IMR-90 (cell line): Measurements from ENCODE around the gene HECTD1. TPM values are rescaled to one million over a fixed set of nuclear protein-coding genes. Genes with fewer than 3 reads are reported as not detected.

Source experiments
- ATAC-seq: fragments of 200-7000 bp; cut with Tn5 transposase; 2 replicates; pipeline ENCODE4 v1.9.1; 2020; ENCODE audit warnings: low read depth, mild to moderate bottlenecking, moderate library complexity
- BruUV-seq: library from RNA; stranded (reverse); fragments of 400-500 nt; replicated peaks from 2 replicates; lab custom pipeline; 2021; lab: Mats Ljungman, UMichigan
- CTCF ChIA-PET: fragments of 300-600 bp; formaldehyde crosslinking; extraction: SDS; loops from one replicate; lab custom pipeline; 2021; ENCODE audit warnings: antibody characterized with exemption; lab: Yijun Ruan, JAX
- POLR2A ChIA-PET: fragments of 300-600 bp; sonication (Branson Sonifier 250); formaldehyde crosslinking; loops from one replicate; lab custom pipeline; 2022; ENCODE audit warnings: antibody characterized with exemption; ENCODE audit not compliant: unreplicated experiment; lab: Charles Lee
- DNase-seq: peaks from one replicate; pipeline ENCODE4 v3.0.0; 2013
- H2AFZ ChIP-seq: replicated peaks from 2 replicates; pipeline ENCODE3; 2013; ENCODE audit warnings: low read length, mild to moderate bottlenecking; ENCODE audit not compliant: poor library complexity
- H2AK5ac ChIP-seq: 2 replicates; pipeline ENCODE4 v1.6.1; 2013; ENCODE audit warnings: low read depth, low read length, inconsistent platforms
- H2AK9ac ChIP-seq: replicated peaks from 2 replicates; pipeline ENCODE3; 2013; ENCODE audit warnings: mild to moderate bottlenecking, low read depth, low read length, moderate library complexity; ENCODE audit not compliant: poor library complexity
- H2BK120ac ChIP-seq: 2 replicates; pipeline ENCODE4 v1.6.1; 2013; ENCODE audit warnings: low read depth, low read length, inconsistent platforms
- H2BK15ac ChIP-seq: 3 replicates; pipeline ENCODE4 v1.6.1; 2013; ENCODE audit warnings: low read depth, low read length, inconsistent platforms
- H2BK20ac ChIP-seq: 2 replicates; pipeline ENCODE4 v1.6.1; 2013; ENCODE audit warnings: low read depth, mild to moderate bottlenecking, inconsistent platforms, low read length, moderate library complexity
- H2BK5ac ChIP-seq: 2 replicates; pipeline ENCODE4 v1.6.1; 2013; ENCODE audit warnings: mild to moderate bottlenecking, low read depth, low read length, inconsistent platforms; ENCODE audit not compliant: poor library complexity, severe bottlenecking
- H3K14ac ChIP-seq: replicated peaks from 2 replicates; pipeline ENCODE4 v1.6.1; 2013; ENCODE audit warnings: low read depth, low read length, inconsistent platforms
- H3K18ac ChIP-seq: 2 replicates; pipeline ENCODE4 v1.6.1; 2013; ENCODE audit warnings: low read depth, low read length, control low read depth
- H3K23ac ChIP-seq: 2 replicates; pipeline ENCODE4 v1.6.1; 2013; ENCODE audit warnings: low read depth, low read length, inconsistent platforms
- H3K27ac ChIP-seq: 2 replicates; pipeline ENCODE4 v1.5.1; 2013; ENCODE audit warnings: mild to moderate bottlenecking, control low read depth, low read length; ENCODE audit not compliant: insufficient read depth
- H3K27me3 ChIP-seq: 2 replicates; pipeline ENCODE4 v1.6.1; 2013; ENCODE audit warnings: low read length; ENCODE audit not compliant: control insufficient read depth, insufficient read depth
- H3K36me3 ChIP-seq: 2 replicates; pipeline ENCODE4 v1.6.1; 2013; ENCODE audit warnings: low read length, mixed read lengths; ENCODE audit not compliant: control insufficient read depth, insufficient read depth
- H3K4ac ChIP-seq: 2 replicates; pipeline ENCODE4 v1.6.1; 2013; ENCODE audit warnings: low read depth, low read length, inconsistent platforms
- H3K4me1 ChIP-seq: 2 replicates; pipeline ENCODE4 v1.6.1; 2013; ENCODE audit warnings: low read length, mixed read lengths; ENCODE audit not compliant: control insufficient read depth, insufficient read depth
- H3K4me2 ChIP-seq: 2 replicates; pipeline ENCODE4 v1.6.1; 2013; ENCODE audit warnings: low read depth, mild to moderate bottlenecking, control low read depth, low read length, moderate library complexity
- H3K4me3 ChIP-seq: 2 replicates; pipeline ENCODE4 v1.5.1; 2013; ENCODE audit warnings: low read depth, mild to moderate bottlenecking, control low read depth, low read length, moderate library complexity; ENCODE audit not compliant: insufficient read depth
- H3K56ac ChIP-seq: 2 replicates; pipeline ENCODE4 v1.6.1; 2013; ENCODE audit warnings: low read length, inconsistent platforms; ENCODE audit not compliant: insufficient read depth; ENCODE audit errors: extremely low read depth
- H3K79me1 ChIP-seq, 2 experiments: 2 replicates each; pipeline ENCODE4 v1.6.1; 2013; ENCODE audit warnings: low read length in 2 of 2, inconsistent platforms in 1 of 2, low read depth in 1 of 2
- H3K9ac ChIP-seq: 2 replicates; pipeline ENCODE4 v1.6.1; 2013; ENCODE audit warnings: low read depth, low read length, control low read depth
- H3K9me1 ChIP-seq: 2 replicates; pipeline ENCODE4 v1.6.1; 2013; ENCODE audit warnings: low read length, inconsistent platforms; ENCODE audit not compliant: insufficient read depth
- H3K9me3 ChIP-seq: 2 replicates; pipeline ENCODE4 v1.6.1; 2013; ENCODE audit warnings: low read length; ENCODE audit not compliant: control insufficient read depth, insufficient read depth
- H4K20me1 ChIP-seq: 2 replicates; pipeline ENCODE4 v1.6.1; 2013; ENCODE audit warnings: low read length, inconsistent platforms; ENCODE audit not compliant: insufficient read depth
- H4K5ac ChIP-seq: 2 replicates; pipeline ENCODE4 v1.6.1; 2013; ENCODE audit warnings: mild to moderate bottlenecking, low read depth, low read length, control low read depth
- H4K8ac ChIP-seq, 2 experiments: 2 replicates each; pipeline ENCODE4 v1.6.1; 2013; ENCODE audit warnings: low read depth in 2 of 2, low read length in 2 of 2, control low read depth in 1 of 2, inconsistent platforms in 1 of 2
- H4K91ac ChIP-seq: 2 replicates; pipeline ENCODE4 v1.6.1; 2013; ENCODE audit warnings: low read depth, low read length, inconsistent platforms; ENCODE audit not compliant: insufficient read depth
- BHLHE40 ChIP-seq: fragments of 150-350 bp; IDR thresholded peaks from 2 replicates; pipeline ENCODE4 v1.6.1; 2016; ENCODE audit warnings: mild to moderate bottlenecking, low read depth, low read length
- CEBPB ChIP-seq: IDR thresholded peaks from 2 replicates; pipeline ENCODE4 v1.6.1; 2012; ENCODE audit warnings: low read depth, low read length, improper control_type of control experiment
- CHD1 ChIP-seq: IDR thresholded peaks from 2 replicates; pipeline ENCODE4 v1.6.1; 2012; ENCODE audit warnings: low read depth, low read length, improper control_type of control experiment
- ELK1 ChIP-seq: fragments of 150-350 bp; IDR thresholded peaks from 2 replicates; pipeline ENCODE4 v1.6.1; 2016; ENCODE audit warnings: low read depth, mild to moderate bottlenecking, low read length, moderate library complexity, borderline replicate concordance
- FOS ChIP-seq: fragments of 150-350 bp; IDR thresholded peaks from 2 replicates; pipeline ENCODE4 v1.6.1; 2016; ENCODE audit warnings: low read depth, low read length
- MAZ ChIP-seq: IDR thresholded peaks from 2 replicates; pipeline ENCODE4 v1.6.1; 2012; ENCODE audit warnings: low read depth, mild to moderate bottlenecking, low read length, improper control_type of control experiment, moderate library complexity, borderline replicate concordance
- MXI1 ChIP-seq: IDR thresholded peaks from 2 replicates; pipeline ENCODE4 v1.6.1; 2012; ENCODE audit warnings: low read depth, mild to moderate bottlenecking, low read length, moderate library complexity, borderline replicate concordance
- RAD21 ChIP-seq: IDR thresholded peaks from 2 replicates; pipeline ENCODE4 v1.6.1; 2012; ENCODE audit warnings: low read length, improper control_type of control experiment
- RFX5 ChIP-seq: IDR thresholded peaks from 2 replicates; pipeline ENCODE4 v1.8.0; 2012; ENCODE audit warnings: low read depth, mild to moderate bottlenecking, low read length, moderate library complexity
- USF2 ChIP-seq: fragments of 150-350 bp; IDR thresholded peaks from 2 replicates; pipeline ENCODE4 v1.6.1; 2017; ENCODE audit warnings: mild to moderate bottlenecking, antibody characterized with exemption, low read length, low read depth
- WGBS, 2 experiments: methylation state at CpG; one replicate each; pipeline versions ENCODE4 v1.1.5 to v1.1.7; 2013; ENCODE audit warnings: missing lambda C conversion rate in 2 of 2; ENCODE audit not compliant: insufficient read length in 1 of 2; ENCODE audit errors: extremely low coverage in 2 of 2; 5-methylcytosine and 5-hydroxymethylcytosine counted together
- dilution Hi-C: fragments of 300-500 bp; cut with HindIII; formaldehyde crosslinking; loops from one replicate; pipeline ENCODE4 v1.14.3; 2018; ENCODE audit warnings: low sequenced_read_pairs; ENCODE audit not compliant: unreplicated experiment
- in situ Hi-C: fragments of 300-500 bp; cut with MboI; formaldehyde crosslinking; loops from 3 replicates; pipeline ENCODE4 v1.14.3; 2019; ENCODE audit warnings: low sequenced_read_pairs, inconsistent platforms, mixed read lengths
- intact Hi-C: fragments of 100-400 bp; cut with micrococcal nuclease; formaldehyde crosslinking; loops from 2 replicates; pipeline ENCODE4 v1.10.0; 2022
- polyA plus RNA-seq, 3 experiments: library from polyadenylated mRNA; depleted of rRNA; stranded (reverse); fragments of >200 nt; gene quantifications; 2 replicates each; pipeline ENCODE4 v1.2.3, GENCODE V29; 2012; ENCODE audit warnings: low replicate concordance in 1 of 3
- total RNA-seq: library from RNA; depleted of rRNA; stranded (reverse); fragments of >200 nt; gene quantifications from 2 replicates; pipeline ENCODE4 v1.2.3, GENCODE V29; 2012

HECTD1 gene
- total and polyA plus RNA-seq, 2 of the 4 experiments (the other 2 are of a cell fraction): 48.5 to 228 TPM

- TF ChIP-seq RFX5 (no peak), RAD21 (no peak), CHD1 (no peak), CEBPB (no peak), ELK1 (no peak), USF2 (no peak), MAZ (no peak), MXI1 (no peak), FOS (no peak), BHLHE40 (no peak)
- no peak overlapping the region for H3K4me2 ChIP-seq
- no peak overlapping the region for H2BK15ac ChIP-seq
- ChIA-PET CTCF (interaction anchor here (0.6 kb wide), 2 partner anchors 9 to 70 kb away, joined by 3 to 4 read pairs; no protein-coding TSS in a partner anchor), POLR2A (no interaction called here)
- H2BK5ac ChIP-seq: no peak overlapping the region
- DNase-seq: no peak
- H4K5ac ChIP-seq: no peak overlapping the region
- H3K23ac ChIP-seq: no peak overlapping the region
- H2AFZ ChIP-seq: no peak overlapping the region
- no peak overlapping the region for H3K18ac ChIP-seq
- no peak overlapping the region for H3K4me3 ChIP-seq
- no peak overlapping the region for H3K4ac ChIP-seq
- peaks cover 31% of the 10 kb centered on the region for H4K20me1 ChIP-seq
- H3K9me3 ChIP-seq: no peaks in the 10 kb centered on the region
- H3K79me1 ChIP-seq: peaks cover 24 to 71% of the 10 kb centered on the region in 2 experiments
- H3K56ac ChIP-seq: no peak overlapping the region
- ATAC-seq: no peak
- no peaks in the 10 kb centered on the region for H3K27me3 ChIP-seq
- H3K9ac ChIP-seq: no peak overlapping the region
- no peak overlapping the region for H2BK120ac ChIP-seq
- in situ Hi-C loops: no loop called here
- no peak overlapping the region for H3K14ac ChIP-seq
- H2BK20ac ChIP-seq: no peak overlapping the region
- intact Hi-C loops: loop anchor here (10.0 kb wide), 1 partner anchor 216 kb away; no protein-coding TSS in a partner anchor
- peaks cover 10% of the 10 kb centered on the region for H3K36me3 ChIP-seq
- no peak overlapping the region for H2AK5ac ChIP-seq
- H4K8ac ChIP-seq: no peak overlapping the region
- no peak overlapping the region for H3K27ac ChIP-seq
- H2AK9ac ChIP-seq: no peak overlapping the region
- no TSS peak for BruUV-seq
- H3K9me1 ChIP-seq: peaks cover 10% of the 10 kb centered on the region
- no CpG with 5 or more reads among the region's 1 CpG for WGBS, 2 experiments
- peaks cover under 1% of the 10 kb centered on the region for H3K4me1 ChIP-seq
- dilution Hi-C loops: no loop called here
- H4K91ac ChIP-seq: no peak overlapping the region
Observed at GRCh38 chr14:31200702-31200990, 6.9 kb downstream of the HECTD1 start.
